HG02759 (cell line): Measurements from ENCODE around the gene BRPF3.
A peak's percentile ranks its signal among the peaks of the same experiment; 100 is the strongest.

Source experiments
- ATAC-seq: cut with Tn5 transposase; IDR thresholded peaks from one replicate; pipeline ENCODE4 v1.9.1; 2021; ENCODE audit warnings: mild to moderate bottlenecking, moderate library complexity; ENCODE audit not compliant: unreplicated experiment

BRPF3 gene

DNA sequence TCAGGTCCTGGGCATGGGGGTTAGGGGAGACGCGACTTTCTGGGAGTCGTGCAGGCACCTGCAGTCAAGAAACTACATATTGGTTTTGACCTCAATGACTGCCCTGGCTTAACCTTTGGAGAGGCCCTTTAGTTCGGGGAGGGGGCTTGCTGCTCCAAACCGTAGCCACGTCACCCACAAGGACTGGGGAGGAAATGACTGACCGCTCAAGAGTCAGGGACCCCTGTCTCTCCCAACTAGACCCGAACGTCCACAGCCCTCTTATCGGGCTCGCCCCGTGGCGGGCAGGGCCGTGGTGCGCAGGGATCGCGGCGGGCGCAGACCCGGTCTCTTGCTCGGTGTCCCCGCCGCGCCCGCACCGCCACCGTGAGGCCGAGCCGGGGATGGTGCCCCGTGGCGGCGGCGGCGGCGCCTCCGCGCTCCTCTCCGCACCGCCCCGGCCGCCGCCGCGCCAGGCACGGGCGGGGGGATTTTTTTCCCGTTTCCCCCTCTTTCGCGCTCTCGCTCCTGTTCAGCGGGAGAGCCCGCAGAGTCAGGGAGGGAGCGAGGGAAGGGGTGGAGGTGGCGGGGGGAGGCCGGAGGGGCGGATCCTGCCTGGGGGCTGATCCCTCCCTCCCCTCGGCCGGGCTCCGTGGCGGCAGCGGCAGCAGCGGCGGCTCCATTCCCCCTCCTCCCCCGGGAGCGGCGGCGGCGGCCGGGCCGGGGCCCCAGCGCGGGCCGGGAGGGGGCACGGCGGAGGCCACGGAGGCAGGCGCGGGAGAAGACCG, at the start of gene BRPF3:
BRPF3 (plus strand) TSS at position 632 of the 767 bp plus-strand sequence. CDS start 3,579 bp downstream, outside the sequence.
- peak; percentile 64 for ATAC-seq

DNA sequence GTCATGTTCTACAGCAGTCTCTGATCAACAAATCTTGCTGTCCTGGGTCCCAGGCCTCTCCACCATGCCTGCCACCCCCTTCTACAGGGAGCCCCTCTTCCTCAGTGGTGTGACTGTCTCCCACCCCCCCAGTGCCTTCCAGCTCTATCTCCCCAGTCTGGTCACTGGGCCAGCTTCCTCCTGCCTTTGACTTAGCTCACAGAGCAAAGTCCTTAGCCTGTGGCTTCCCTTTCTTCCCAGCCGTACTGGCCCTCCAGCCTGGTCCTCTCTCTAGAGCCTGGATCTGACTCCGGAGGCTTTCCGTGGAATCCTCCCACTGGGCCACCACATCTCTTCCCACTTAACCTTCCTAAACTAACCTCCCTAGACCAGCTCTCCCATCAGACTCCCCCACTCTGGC, 49.2 kb upstream of the BRPF3 start:
- ATAC-seq, result no peak

DNA sequence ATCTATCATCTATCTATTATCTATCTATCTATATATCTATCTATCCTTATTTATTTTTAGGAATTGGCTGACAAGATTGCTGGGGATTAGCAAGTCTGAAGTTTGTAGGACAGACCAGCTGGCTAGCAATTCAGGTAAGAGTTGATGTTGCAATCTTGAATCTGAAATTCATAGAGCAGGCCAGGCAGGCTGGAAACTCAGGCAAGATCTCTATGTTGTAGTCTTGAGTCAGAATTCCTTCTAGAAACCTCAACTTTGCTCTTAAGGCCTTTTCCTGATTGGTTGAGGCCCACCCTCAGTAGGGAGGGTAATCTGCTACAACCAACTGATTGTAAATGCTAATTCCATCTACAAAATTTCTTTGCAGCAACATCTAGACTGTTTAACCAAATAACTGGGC, 47.1 kb upstream of the BRPF3 start:
- no peak for ATAC-seq

DNA sequence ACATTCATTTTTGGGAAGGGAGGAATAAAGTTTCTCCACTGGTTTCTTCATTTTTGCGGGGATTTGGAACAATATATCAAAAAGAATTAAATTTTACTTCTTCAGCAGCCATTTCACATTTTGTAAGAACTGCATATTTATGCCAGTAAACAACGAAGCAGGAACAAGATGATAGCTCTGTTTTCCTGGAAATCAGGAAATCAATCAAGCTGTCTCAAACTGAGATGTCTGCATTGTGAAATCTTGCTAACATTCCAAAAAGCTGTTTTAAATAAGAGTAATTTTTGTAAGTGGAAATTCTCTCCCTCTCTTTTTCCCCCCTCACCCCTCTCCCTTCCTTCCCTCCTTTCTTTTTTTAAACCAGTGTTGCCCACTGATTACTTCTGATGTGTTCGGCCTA, 46.3 kb upstream of the BRPF3 start:
- ATAC-seq, result no peak

DNA sequence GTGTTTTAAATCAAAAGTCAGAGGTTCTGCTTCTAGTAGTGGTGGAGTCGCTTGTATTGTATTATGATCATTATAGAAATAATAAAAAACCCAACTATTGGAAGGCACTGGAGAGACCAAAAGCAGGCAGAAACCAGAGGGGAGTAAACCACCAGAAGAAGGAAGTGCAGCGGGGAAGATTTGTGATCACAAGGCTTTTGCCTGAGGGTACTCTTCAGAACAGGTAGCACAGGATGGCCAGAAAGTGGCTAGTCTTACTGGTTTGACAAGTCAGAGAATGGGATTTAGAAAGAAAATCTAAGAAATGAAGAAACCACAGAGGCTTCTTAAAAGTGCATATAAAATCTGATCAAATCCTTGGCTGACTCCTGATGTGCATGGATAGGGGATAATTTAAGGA, 42.3 kb upstream of the BRPF3 start:
- ATAC-seq, result no peak

DNA sequence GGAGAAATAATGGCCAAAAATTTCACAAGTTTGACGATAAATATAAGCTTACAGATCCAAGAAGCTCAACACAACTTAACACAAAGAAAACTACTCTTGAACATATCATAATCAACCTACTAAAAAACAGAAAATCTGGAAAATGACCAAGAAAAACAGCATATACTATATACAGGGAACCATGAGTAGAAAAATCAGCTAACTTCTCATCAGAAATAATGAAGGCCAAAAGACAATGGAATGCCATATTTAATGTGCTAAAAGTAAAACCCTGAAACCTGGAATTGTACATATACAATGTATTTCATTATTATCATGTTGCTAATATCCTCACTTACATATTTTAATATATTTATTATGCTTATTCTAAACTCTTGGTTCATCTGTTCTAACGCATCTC, 40.9 kb upstream of the BRPF3 start:
- no peak for ATAC-seq

DNA sequence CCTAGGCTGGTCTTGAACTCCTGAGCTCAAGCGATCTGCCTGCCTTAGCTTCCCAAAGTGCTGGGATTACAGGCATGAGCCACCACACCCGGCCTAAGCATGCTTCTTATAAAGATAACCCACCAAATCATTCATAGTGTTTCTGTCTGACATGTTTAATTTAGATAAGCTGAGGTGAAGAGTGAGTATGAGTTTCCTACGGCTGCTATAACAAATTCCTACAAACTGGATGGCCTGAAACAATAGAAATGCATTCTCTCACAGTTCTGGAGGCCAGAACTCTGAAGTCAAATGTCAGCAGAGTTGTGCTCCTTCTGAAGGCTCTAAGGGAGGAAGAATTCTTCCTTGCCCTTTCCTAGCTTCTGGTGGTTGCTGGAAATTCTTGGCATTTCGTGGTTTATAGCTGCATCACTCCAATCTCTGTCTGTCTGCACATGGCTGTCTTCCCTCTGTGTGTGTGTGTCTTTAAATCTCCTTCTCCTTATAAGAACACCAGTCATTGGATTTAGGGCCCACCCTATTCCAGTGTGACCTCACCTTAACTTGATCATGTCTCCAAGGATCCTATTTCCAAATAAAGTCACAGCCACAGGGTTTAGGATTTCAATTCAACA, 36.3 kb upstream of the BRPF3 start:
- ATAC-seq, result no peak

DNA sequence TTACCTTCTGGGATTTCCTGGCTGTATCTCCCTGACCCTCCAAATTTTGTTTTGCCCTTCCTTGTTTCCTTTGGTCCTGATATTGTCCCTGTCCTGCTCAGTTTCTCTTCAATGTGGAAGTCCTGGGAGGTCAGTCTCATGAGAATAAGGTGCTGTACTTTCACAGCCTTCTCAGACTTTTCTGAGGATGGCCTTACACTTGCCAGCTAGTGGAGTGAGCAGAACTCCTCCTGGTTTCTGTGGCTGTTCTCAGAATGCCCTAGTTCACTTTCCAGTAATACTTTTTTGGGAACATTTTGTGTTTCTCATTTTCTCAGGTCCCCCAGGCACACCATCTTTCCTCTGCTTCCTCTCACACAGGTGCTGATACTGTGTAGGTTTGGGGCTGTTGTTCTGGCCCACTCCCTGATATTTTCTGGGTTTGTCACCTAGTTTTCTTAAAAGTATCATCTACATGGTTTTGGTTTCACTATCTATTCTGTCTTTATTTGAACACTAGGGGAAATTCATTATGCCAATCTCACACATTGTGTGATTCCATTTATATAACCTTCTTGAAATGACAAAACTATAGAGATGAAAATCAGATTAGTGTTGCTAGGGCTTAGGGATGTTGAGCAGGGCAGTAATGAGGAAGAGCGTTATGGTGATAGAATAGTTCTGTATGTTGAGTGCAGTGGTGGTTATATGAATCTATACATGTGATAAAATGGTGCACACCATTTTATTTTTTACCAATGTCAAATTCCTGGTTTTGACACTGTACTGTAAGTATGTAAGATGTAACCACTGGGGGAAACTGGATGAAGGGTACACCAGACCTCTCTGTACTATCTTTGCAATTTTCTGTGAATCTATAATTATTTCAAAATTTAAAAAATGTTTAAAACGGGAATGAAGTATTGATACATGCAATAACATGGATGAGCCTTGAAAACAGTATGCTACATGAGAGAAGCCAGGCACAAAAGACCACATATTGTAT, 27.2 kb upstream of the BRPF3 start:
- no peak for ATAC-seq

DNA sequence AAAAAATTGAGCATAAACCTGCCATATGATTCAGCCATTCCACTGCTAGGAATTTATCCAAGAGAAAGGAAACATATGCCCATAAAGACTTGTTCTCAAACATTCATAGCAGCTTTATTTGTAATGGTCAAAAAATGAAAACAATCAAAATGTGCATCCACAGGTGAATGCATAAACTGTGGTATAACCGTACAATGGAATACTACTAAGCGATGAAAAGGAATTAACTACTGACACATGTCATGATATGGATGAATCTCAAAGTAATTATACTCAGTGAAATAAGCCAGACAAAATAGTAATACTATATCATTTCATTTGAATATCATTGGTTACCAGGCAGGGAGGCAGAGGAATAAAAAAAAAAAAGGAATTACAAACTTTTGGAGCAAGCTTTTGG, 25.8 kb upstream of the BRPF3 start:
- no peak for ATAC-seq

DNA sequence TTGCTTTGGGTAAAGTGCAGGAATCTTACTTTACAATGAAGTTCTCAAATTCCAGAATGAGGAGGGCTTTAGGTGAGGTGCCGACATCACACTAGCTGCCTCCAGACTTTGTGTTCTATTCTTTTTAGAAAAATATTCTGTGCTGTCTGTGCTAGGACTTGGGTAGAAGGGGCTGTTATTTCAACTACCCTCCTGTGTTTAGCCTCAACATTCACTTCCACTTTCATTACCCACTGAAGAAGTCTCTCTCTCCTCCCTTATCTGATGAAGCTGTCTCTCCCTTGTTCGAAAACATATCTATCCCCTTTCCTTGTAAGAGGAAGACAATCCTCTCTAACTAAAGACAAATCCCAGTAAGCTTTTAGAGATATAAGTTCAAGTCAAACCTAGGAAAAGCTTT, 25.0 kb upstream of the BRPF3 start:
- no peak for ATAC-seq

DNA sequence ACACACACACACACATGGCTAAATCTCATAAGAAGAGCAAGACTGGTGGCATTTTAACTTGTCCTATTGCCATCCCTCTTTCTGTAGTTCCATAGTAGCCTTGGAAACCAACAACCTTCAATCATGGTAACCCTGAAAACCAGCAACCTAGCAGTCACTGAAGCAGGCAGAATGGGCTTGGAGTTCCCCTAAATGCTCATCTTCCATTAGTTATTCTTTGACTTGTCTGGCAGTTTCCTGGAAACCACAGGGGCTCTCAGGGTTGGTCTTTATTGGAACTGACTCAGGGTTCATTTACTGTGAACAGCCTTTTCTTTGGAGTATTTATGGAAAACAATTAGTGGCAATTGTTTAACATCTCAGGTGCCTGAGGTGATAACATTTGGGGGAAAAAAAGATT, 19.4 kb upstream of the BRPF3 start:
- no peak for ATAC-seq

DNA sequence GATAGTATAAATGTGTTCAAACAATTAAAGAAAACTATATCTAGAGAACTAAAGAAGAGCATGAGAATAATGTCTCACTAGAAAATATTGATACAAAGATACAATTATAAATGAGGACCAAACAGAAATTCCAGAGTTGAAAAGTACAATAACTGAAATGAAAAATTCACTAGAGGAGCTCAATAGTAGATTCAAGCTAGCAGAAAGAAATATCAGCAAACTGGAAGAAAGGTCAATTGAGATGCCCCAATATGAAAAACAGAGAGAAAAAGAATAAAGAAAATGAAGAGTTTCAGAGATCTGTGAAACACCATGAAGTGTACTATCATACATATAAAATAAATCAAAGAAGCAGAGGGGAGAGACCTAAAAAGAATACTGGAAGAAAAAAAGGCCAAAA, 18.0 kb upstream of the BRPF3 start:
- ATAC-seq, result no peak

DNA sequence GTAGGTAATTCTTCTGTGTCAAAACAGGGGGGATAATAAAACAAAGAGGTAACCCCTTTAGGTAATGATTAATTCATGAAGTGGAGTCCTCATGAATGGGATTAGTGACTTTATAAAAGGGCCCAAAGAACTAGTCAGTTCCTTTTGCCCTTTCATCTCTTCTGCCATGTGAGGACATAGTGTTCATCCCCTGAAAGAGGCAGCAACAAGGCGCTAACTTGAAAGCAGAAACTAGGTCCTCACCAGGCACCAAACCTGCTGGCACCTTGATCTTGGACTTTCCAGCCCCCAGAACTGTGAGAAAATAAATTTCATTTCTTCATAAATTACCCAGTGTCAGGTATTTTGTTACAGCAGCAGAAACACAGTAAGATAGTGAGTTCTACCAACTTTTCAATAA, 16.4 kb upstream of the BRPF3 start:
- ATAC-seq, result no peak

DNA sequence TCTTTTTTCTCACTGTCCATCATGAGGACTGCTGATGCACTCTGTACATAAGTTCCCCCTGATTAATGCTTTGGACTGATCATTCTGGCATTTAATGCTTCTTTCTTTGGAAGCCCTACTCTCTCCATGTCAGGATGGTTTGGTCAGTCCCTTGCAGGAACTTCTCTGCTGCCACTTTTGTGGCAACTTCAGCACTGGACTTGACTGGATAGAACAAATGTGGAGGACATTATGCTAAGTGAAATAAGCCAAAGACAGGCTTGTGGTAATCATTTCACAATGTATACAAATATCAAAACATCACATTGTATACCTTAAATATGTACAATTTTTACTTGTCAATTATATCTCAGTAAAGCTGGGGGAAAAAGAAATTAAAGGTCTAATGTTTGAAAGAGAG, 12.2 kb upstream of the BRPF3 start:
- no peak for ATAC-seq

DNA sequence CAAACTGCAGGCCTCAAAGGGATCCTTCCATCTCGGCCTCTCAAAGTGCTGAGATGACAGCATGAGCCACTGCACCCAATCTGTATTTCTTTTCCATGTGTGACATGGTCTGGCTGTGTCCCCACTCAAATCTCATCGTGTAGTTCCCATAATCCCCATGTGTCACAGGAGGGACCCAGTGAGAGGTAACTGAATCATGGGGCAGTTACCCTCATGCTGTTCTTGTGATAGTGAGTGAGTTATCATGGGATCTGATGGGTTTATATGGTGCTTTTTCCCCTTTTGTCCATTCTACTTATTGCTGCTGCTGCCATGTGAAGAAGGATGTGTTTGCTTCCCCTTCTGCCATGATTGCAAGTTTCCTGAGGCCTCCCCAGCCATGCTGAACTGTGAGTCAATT, 10.3 kb upstream of the BRPF3 start:
- ATAC-seq, result no peak

DNA sequence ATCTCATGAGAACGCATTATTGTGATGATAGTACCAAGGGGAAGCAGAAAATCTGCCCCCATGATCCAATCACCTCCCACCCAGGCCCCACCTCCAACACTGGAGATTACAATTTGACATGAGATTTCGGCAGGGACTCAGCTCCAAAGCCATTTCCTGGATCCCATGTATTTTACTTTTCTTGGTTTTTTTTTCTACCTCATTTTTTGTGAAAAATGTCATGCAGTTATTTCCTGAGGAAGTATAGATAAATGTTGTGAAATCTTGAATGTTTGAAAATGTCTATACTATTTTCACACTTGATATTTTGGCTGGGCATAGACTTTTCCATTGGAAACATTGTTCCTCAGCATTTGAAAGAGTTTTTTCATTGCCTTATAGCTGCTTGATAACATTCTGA, 9.1 kb upstream of the BRPF3 start:
- ATAC-seq, result no peak

DNA sequence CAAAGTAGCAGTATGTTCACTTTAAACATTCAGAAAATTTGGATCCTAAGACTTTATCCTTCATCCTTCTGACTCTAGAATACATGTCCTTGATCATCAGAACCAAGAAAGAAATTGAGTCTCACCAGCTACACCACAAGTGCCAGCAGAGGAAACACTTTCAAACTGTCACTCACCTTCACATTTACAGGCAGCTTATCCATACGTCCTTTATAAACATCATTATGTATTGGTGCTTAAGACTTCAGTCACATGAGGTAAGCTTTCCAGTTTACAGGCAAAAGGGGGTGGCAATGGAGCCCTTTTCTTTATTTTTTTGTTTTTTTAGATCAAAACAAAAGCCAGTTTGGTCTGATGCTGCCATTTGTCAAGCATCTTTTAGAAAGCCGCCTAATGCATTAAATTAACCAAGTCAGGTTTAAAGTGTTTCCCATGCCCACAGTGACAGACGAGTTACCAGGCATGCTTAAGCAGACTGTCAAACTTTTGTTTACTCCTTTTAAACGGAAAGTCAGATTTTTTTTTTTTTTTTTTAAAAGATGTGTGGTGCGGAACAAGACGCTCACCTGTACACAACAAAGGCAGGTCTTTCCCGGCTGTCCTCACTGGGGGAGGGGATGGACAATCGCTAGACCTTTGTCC, 952 bp upstream of the BRPF3 start:
- ATAC-seq, result no peak

DNA sequence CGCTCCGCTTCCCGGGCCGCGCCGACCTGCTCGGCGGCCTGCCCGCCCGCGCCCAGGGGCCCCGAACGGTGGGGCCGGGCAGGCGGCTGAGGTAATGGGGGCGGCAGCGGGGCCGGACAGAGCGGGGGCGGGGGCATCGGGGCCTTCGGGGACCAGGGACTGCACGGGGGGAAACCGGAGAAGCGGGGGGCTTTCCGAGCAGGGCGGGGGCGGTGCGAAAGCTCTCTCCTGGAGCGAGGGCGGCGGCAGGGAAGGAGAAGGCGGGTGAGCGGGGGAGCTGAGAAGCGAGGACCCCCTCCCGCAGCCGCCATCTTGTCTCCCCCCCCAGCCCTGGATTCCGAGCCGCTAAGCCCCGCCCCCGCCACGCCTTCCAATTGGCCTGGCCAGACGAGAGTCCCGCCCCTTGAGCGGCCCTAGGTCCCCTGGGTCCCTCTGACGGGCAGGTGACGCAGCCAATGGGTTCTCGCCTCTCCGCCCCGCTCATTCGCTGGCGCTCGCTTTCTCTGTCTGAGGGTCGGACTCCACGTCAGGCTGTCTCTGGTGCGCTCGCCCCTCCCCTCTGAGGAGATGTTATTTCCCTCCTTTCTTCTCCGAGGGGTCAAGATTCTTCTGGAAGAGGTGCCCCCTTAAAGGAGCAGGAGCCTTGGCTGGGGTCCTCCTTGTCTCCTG, 470 bp downstream of the BRPF3 start:
- ATAC-seq, result peak; percentile 92

DNA sequence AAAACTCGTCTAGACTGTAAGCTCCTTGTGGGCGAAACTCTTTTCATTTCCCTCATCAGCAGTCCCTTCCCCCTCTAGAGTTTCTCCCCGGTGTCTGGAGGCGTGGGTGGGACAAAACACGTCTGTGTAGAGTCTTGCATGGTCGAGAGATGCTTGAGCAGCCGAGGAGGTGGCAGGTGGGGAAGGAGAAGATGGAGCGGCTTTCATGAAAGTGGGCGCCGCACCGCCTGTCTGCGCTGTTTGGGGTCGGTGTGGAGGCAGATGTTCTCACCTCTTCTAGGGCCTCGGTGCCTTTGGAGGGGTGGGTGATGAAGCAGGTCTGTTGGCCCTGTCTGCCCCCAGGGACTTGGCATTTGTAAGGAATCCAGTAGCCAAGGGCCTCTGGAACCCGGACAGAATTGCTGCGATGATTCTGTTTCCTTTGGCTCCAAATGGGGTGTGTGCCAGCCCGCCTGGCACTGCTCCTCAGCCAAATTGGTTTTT, 1.2 kb downstream of the BRPF3 start:
- ATAC-seq, result no peak

DNA sequence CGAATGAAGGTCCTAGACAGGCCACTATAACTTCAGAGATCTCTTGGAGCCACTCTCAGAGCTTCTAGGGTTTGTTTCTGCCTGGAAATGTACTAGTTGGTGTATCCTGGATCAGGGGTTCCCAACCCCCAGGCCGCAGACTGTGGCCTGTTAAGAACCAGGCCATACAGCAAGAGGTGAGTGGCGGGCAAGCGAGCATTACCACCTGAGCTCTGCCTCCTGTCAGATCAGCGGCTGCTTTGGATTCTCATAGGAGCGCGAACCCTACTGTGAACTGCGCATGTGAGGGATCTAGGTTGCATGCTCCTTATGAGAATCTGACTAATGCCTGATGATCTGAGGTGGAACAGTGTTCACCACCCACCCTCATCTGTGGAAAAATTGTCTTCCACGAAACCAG, 2.4 kb downstream of the BRPF3 start:
- no peak for ATAC-seq
